B cell (primary cell): ENCODE measurements around the gene ARHGEF10L. TPM values are rescaled to one million over a fixed set of nuclear protein-coding genes. Genes with fewer than 3 reads are reported as not detected.

Experiments
- ATAC-seq: fragments of 200-7000 bp; cut with Tn5 transposase; one replicate; pipeline ENCODE4 v1.10.0; 2021; ENCODE audit warnings: low read depth, mild to moderate bottlenecking, moderate number of reproducible peaks, moderate library complexity
- CTCF ChIA-PET: fragments of 350-600 bp; sonication (Branson Sonifier 250); formaldehyde crosslinking; loops from one replicate; lab custom pipeline; 2021; ENCODE audit warnings: antibody characterized with exemption, inconsistent platforms; lab: Charles Lee
- POLR2A ChIA-PET: fragments of 350-600 bp; sonication (Branson Sonifier 250); formaldehyde crosslinking; loops from one replicate; lab custom pipeline; 2021; ENCODE audit warnings: antibody characterized with exemption; lab: Charles Lee
- DNase-seq: peaks from one replicate; pipeline ENCODE4 v3.0.0; 2013
- H2AFZ ChIP-seq: 2 replicates; pipeline ENCODE4 v1.6.1; 2012; ENCODE audit warnings: mild to moderate bottlenecking, low read depth, low read length; ENCODE audit not compliant: insufficient read depth, poor library complexity, severe bottlenecking
- H3K27ac ChIP-seq, 2 donors: 1 replicate in 1 of 2; 2 replicates in 1 of 2; pipeline ENCODE4 v1.5.1; 2012 to 2013; ENCODE audit warnings: low read length in 2 of 2, mild to moderate bottlenecking in 2 of 2, moderate library complexity in 1 of 2
- H3K27me3 ChIP-seq, 4 experiments: fragments of 200-600 bp in 1 of 4; sonication (generic) in 1 of 4; replicated peaks in 1 of 4; 1 replicate in 2 of 4; 2 replicates in 2 of 4; pipeline versions ENCODE4 v1.6.1 to v1.7.0; 2013 to 2016; ENCODE audit warnings: low read length in 3 of 4, mild to moderate bottlenecking in 2 of 4, mixed read lengths in 1 of 4, moderate library complexity in 1 of 4; ENCODE audit not compliant: insufficient read depth in 4 of 4, control insufficient read depth in 3 of 4; ENCODE audit errors: control extremely low read depth in 1 of 4
- H3K36me3 ChIP-seq, 2 experiments: replicated peaks in 1 of 2; 1 replicate in 1 of 2; 2 replicates in 1 of 2; pipeline versions ENCODE4 v1.6.1 to v1.7.1; 2013; ENCODE audit warnings: low read length in 1 of 2; ENCODE audit not compliant: insufficient read depth in 2 of 2, control insufficient read depth in 1 of 2; ENCODE audit errors: control extremely low read depth in 1 of 2, extremely low read depth in 1 of 2
- H3K4me1 ChIP-seq, 2 donors: fragments of 200-600 bp in 1 of 2; sonication (generic) in 1 of 2; 1 replicate in 1 of 2; 2 replicates in 1 of 2; pipeline versions ENCODE4 v1.5.1 to v1.6.1; 2013 to 2017; ENCODE audit warnings: low read length in 2 of 2; ENCODE audit not compliant: control insufficient read depth in 2 of 2, insufficient read depth in 2 of 2
- H3K4me2 ChIP-seq: replicated peaks from 2 replicates; pipeline ENCODE3; 2012; ENCODE audit warnings: mild to moderate bottlenecking, low read depth, low read length; ENCODE audit not compliant: poor library complexity, severe bottlenecking
- H3K4me3 ChIP-seq, 5 experiments: fragments of 200-600 bp in 1 of 5; sonication (generic) in 1 of 5; 1 replicate in 3 of 5; 2 replicates in 2 of 5; pipeline versions ENCODE4 v1.5.1 to v1.7.0; 2011 to 2016; ENCODE audit warnings: low read length in 4 of 5, mild to moderate bottlenecking in 4 of 5, low read depth in 2 of 5, control low read depth in 1 of 5, moderate library complexity in 1 of 5; ENCODE audit not compliant: insufficient read depth in 1 of 5; ENCODE audit errors: control extremely low read depth in 1 of 5, extremely low read depth in 1 of 5
- H3K79me2 ChIP-seq: fragments of 200-600 bp; sonication (generic); one replicate; pipeline ENCODE4 v1.6.0; 2016; ENCODE audit warnings: low read length; ENCODE audit not compliant: control insufficient read depth, insufficient read depth
- H3K9ac ChIP-seq: fragments of 200-600 bp; sonication (generic); 2 replicates; pipeline ENCODE4 v1.6.1; 2017; ENCODE audit warnings: mild to moderate bottlenecking, low read length, moderate library complexity
- H3K9me3 ChIP-seq, 3 donors: one replicate each; pipeline versions ENCODE4 v1.6.1 to v1.7.1; 2013; ENCODE audit warnings: low read length in 2 of 3; ENCODE audit not compliant: control insufficient read depth in 2 of 3, insufficient read depth in 1 of 3; ENCODE audit errors: control extremely low read depth in 1 of 3
- H4K20me1 ChIP-seq: 2 replicates; pipeline ENCODE4 v1.6.0; 2012; ENCODE audit warnings: mild to moderate bottlenecking, low read length; ENCODE audit not compliant: insufficient read depth, control insufficient read depth, poor library complexity, severe bottlenecking
- H3K27ac Mint-ChIP-seq: one replicate; pipeline ENCODE4 v1.8.0; 2021; ENCODE audit warnings: mixed read lengths
- H3K27me3 Mint-ChIP-seq: one replicate; pipeline ENCODE4 v1.8.0; 2021; ENCODE audit warnings: mixed read lengths
- H3K4me1 Mint-ChIP-seq: one replicate; pipeline ENCODE4 v1.8.0; 2021; ENCODE audit warnings: mixed read lengths
- H3K4me3 Mint-ChIP-seq: one replicate; pipeline ENCODE4 v1.8.0; 2021; ENCODE audit warnings: mixed read lengths
- H3K9me3 Mint-ChIP-seq: one replicate; pipeline ENCODE4 v1.8.0; 2022; ENCODE audit warnings: mixed read lengths; ENCODE audit not compliant: insufficient read depth
- CTCF ChIP-seq: fragments of 200-600 bp; IDR thresholded peaks from one replicate; pipeline ENCODE4 v1.8.0; 2022; ENCODE audit warnings: antibody characterized with exemption, mild to moderate bottlenecking
- EZH2 ChIP-seq: IDR thresholded peaks from 2 replicates; pipeline ENCODE4 v1.6.1; 2012; ENCODE audit warnings: borderline replicate concordance, low read depth, mild to moderate bottlenecking, moderate library complexity, low read length; ENCODE audit not compliant: insufficient read depth, poor library complexity, severe bottlenecking
- WGBS: methylation state at CpG from one replicate; pipeline ENCODE4 v1.1.5; 2013; ENCODE audit warnings: missing lambda C conversion rate; ENCODE audit not compliant: insufficient coverage; 5-methylcytosine and 5-hydroxymethylcytosine counted together
- intact Hi-C: fragments of 100-400 bp; cut with micrococcal nuclease; formaldehyde crosslinking; loops from one replicate; pipeline ENCODE4 v1.10.0; 2022
- polyA plus RNA-seq: library from polyadenylated mRNA; depleted of rRNA; stranded (reverse); fragments of >200 nt; gene quantifications from 2 replicates; pipeline ENCODE4 v1.2.3, GENCODE V29; 2012
- total RNA-seq, 2 donors: library from RNA; stranded (reverse); fragments of 120-200 nt in 1 of 2; gene quantifications; 1 replicate in 1 of 2; 2 replicates in 1 of 2; pipeline versions ENCODE4 v1.2.3 to v1.2.4, GENCODE V29; 2013 to 2022

The ARHGEF10L gene
- total and polyA plus RNA-seq, 2 donors (not counting 1 experiment from before 2014, with no cell fraction given), result 2.0 to 4.9 TPM

- no peak overlapping the region for H3K27ac ChIP-seq
- TF ChIP-seq EZH2, result no peak
- no peak for TF ChIP-seq CTCF
- no peak overlapping the region for H3K4me3 ChIP-seq
- H3K4me2 ChIP-seq, result no peak overlapping the region
- intact Hi-C loops, result no loop called here
- ChIA-PET POLR2A (no interaction called here), CTCF (interaction anchor here (1.6 kb wide), 1 partner anchor 15 kb away, joined by 3 read pairs; no protein-coding TSS in a partner anchor)
- H3K27me3 ChIP-seq, result peaks cover 0 to 4% (median 0%) of the 10 kb centered on the region in 4 experiments
- no peaks in the 10 kb centered on the region for H3K4me1 ChIP-seq
- peak overlapping the region; percentile 41 for H3K27ac Mint-ChIP-seq
- H3K4me3 Mint-ChIP-seq, result no peak overlapping the region
- no peaks in the 10 kb centered on the region for H3K36me3 ChIP-seq
- H3K9me3 Mint-ChIP-seq, result no peaks in the 10 kb centered on the region
- H4K20me1 ChIP-seq, result no peaks in the 10 kb centered on the region
- peaks cover 11% of the 10 kb centered on the region for H3K27me3 Mint-ChIP-seq
- H3K79me2 ChIP-seq, result no peaks in the 10 kb centered on the region
- DNase-seq (no peak), ATAC-seq (no peak)
- WGBS, result 70% methylated on average over 10 of the region's 10 CpGs
- H2AFZ ChIP-seq, result no peak overlapping the region
- H3K4me1 Mint-ChIP-seq, result no peaks in the 10 kb centered on the region
- no peak overlapping the region for H3K9ac ChIP-seq
- no peaks in the 10 kb centered on the region for H3K9me3 ChIP-seq
Observed at GRCh38 chr1:17621691-17622090, 82.2 kb downstream of the ARHGEF10L start.

GRCh38 chr1:17622823-17623222 is 83.3 kb downstream of the ARHGEF10L start:
- DNase-seq (no peak), ATAC-seq (no peak)
- Histone ChIP-seq H3K4me1 (no peaks in the 10 kb centered on the region), H3K9ac (no peak overlapping the region), H4K20me1 (no peaks in the 10 kb centered on the region), H3K36me3 (no peaks in the 10 kb centered on the region), H3K4me3 (no peak overlapping the region), H3K4me2 (no peak overlapping the region), H3K9me3 (no peaks in the 10 kb centered on the region), H3K27ac (no peak overlapping the region), H2AFZ (no peak overlapping the region), H3K27me3 (peaks cover 0 to 4% (median 0%) of the 10 kb centered on the region in 4 experiments), H3K79me2 (no peaks in the 10 kb centered on the region)
- no peak overlapping the region for H3K27ac Mint-ChIP-seq
- intact Hi-C loops, result no loop called here
- H3K4me1 Mint-ChIP-seq, result no peaks in the 10 kb centered on the region
- CTCF ChIA-PET, result no interaction called here
- H3K9me3 Mint-ChIP-seq, result no peaks in the 10 kb centered on the region
- WGBS, result 97% methylated on average over 20 of the region's 22 CpGs
- no peak overlapping the region for H3K4me3 Mint-ChIP-seq
- POLR2A ChIA-PET, result no interaction called here
- peaks cover 11% of the 10 kb centered on the region for H3K27me3 Mint-ChIP-seq
- TF ChIP-seq CTCF (no peak), EZH2 (no peak)
